ENCODE data around the gene GCSH.

GCSH gene

DNA sequence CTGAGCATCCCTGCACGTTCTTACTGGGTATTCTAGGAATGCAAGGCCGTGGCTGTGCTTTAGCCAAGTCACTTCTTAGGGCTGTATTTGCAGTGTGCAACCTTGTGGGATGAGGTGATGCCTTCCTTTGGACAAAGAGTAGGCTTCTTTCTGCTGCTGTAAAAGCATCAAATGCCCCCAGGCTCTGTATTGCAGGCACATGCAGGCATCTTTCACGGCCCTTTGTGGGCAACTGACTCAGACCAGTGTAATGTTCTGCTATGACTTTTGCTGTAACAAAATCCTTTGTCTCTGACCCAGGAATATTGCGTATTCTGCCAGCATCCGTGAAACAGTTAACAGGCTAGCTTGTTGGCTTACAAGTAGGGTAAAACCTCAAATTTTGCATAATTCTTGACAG is 30.9 kb upstream of the GCSH start:
- no peaks in the 10 kb centered on the region for H3K9me2 ChIP-seq (replicated peaks; ENCODE audit: insufficient read depth, low read length)
- H3K36me3 ChIP-seq (ENCODE audit: low read length): no peaks in the 10 kb centered on the region
- H3K9ac ChIP-seq (ENCODE audit: low read length): no peak overlapping the region
- H3K27ac ChIP-seq (ENCODE audit: low read depth, low read length): no peak overlapping the region
- H2AFZ ChIP-seq (ENCODE audit: low read depth, low read length, severe bottlenecking): no peak overlapping the region
- H3F3A ChIP-seq (ENCODE audit: insufficient read depth): no peaks in the 10 kb centered on the region
- no peak overlapping the region for H3K4me2 ChIP-seq (ENCODE audit: low read depth, low read length, poor library complexity, severe bottlenecking)
- H3K79me2 ChIP-seq (ENCODE audit: insufficient read depth, low read length): no peaks in the 10 kb centered on the region
- no peaks in the 10 kb centered on the region for H3K9me3 ChIP-seq (ENCODE audit: insufficient read depth, low read length)
- H4K20me1 ChIP-seq (ENCODE audit: low read depth, low read length): no peaks in the 10 kb centered on the region
- no peaks in the 10 kb centered on the region for H3K27me3 ChIP-seq (ENCODE audit: low read length)
- TF ChIP-seq EZH2phosphoT487 (conservative IDR thresholded peaks at IDR 0.05; ENCODE audit: low read length): no peak
- TF ChIP-seq, protein P1, sequence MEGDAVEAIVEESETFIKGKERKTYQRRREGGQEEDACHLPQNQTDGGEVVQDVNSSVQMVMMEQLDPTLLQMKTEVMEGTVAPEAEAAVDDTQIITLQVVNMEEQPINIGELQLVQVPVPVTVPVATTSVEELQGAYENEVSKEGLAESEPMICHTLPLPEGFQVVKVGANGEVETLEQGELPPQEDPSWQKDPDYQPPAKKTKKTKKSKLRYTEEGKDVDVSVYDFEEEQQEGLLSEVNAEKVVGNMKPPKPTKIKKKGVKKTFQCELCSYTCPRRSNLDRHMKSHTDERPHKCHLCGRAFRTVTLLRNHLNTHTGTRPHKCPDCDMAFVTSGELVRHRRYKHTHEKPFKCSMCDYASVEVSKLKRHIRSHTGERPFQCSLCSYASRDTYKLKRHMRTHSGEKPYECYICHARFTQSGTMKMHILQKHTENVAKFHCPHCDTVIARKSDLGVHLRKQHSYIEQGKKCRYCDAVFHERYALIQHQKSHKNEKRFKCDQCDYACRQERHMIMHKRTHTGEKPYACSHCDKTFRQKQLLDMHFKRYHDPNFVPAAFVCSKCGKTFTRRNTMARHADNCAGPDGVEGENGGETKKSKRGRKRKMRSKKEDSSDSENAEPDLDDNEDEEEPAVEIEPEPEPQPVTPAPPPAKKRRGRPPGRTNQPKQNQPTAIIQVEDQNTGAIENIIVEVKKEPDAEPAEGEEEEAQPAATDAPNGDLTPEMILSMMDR (IDR thresholded peaks at IDR 0.05; ENCODE audit: insufficient read depth, low read length, poor library complexity, severe bottlenecking): no peak
- H3K4me3 ChIP-seq (ENCODE audit: insufficient read depth, low read length, poor library complexity, severe bottlenecking): no peak overlapping the region

DNA sequence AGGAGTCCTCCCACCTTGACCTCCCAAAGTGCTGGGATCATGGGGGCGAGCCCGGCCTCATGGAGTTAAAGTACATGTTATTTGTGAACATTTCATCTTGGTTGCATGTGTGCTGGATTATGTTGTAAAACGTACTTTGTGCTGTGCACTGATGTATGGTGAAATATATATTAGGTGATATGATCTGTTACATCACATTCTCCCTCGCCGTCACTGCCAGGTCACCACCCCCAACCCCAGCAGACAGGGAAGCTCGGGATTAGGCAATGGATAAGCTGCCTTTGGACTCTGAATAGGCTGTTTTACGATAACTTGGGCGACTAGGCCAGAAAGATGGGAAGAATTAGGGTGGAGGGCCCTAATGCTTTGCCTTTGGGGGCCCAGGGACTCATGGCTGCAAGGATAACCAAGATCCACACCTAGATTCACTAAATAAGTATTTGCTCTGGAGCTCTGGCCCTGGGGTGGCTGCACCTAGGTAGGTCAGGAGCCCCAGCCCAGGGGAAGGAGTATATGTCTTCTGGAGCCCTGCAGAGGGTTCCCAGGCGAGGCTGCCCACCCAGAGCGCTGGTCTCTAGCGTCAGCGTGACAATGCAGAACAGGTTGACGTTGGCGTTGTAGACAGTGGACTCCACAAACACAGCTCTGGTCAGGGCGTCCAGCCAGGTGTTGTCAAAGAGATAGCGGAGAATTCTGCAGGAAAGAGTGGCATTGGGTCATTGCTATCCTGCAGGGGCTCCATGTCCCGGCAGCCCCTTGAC is 27.1 kb upstream of the GCSH start:
- H3F3A ChIP-seq (ENCODE audit: insufficient read depth): no peaks in the 10 kb centered on the region
- no peak overlapping the region for H3K27ac ChIP-seq (ENCODE audit: low read depth, low read length)
- no peaks in the 10 kb centered on the region for H3K36me3 ChIP-seq (ENCODE audit: low read length)
- H4K20me1 ChIP-seq (ENCODE audit: low read depth, low read length): no peaks in the 10 kb centered on the region
- no peak overlapping the region for H2AFZ ChIP-seq (ENCODE audit: low read depth, low read length, severe bottlenecking)
- no peaks in the 10 kb centered on the region for H3K27me3 ChIP-seq (ENCODE audit: low read length)
- H3K4me2 ChIP-seq (ENCODE audit: low read depth, low read length, poor library complexity, severe bottlenecking): no peak overlapping the region
- TF ChIP-seq, protein P1 (IDR thresholded peaks at IDR 0.05; ENCODE audit: insufficient read depth, low read length, poor library complexity, severe bottlenecking): no peak
- no peak for TF ChIP-seq EZH2phosphoT487 (conservative IDR thresholded peaks at IDR 0.05; ENCODE audit: low read length)
- H3K4me3 ChIP-seq (ENCODE audit: insufficient read depth, low read length, poor library complexity, severe bottlenecking): no peak overlapping the region
- no peak overlapping the region for H3K9ac ChIP-seq (ENCODE audit: low read length)
- H3K9me3 ChIP-seq (ENCODE audit: insufficient read depth, low read length): no peaks in the 10 kb centered on the region
- H3K79me2 ChIP-seq (ENCODE audit: insufficient read depth, low read length): no peaks in the 10 kb centered on the region
- H3K9me2 ChIP-seq (replicated peaks; ENCODE audit: insufficient read depth, low read length): no peaks in the 10 kb centered on the region

GRCh38 chr16:81121474-81121990 is 25.3 kb upstream of the GCSH start:
- Histone ChIP-seq H3K9ac (ENCODE audit: low read length) (no peak overlapping the region), H3K9me2 (replicated peaks; ENCODE audit: insufficient read depth, low read length) (no peaks in the 10 kb centered on the region), H3K27me3 (ENCODE audit: low read length) (no peaks in the 10 kb centered on the region), H4K20me1 (ENCODE audit: low read depth, low read length) (no peaks in the 10 kb centered on the region), H3K27ac (ENCODE audit: low read depth, low read length) (no peak overlapping the region), H3K4me3 (ENCODE audit: insufficient read depth, low read length, poor library complexity, severe bottlenecking) (no peak overlapping the region), H3F3A (ENCODE audit: insufficient read depth) (no peaks in the 10 kb centered on the region), H3K4me2 (ENCODE audit: low read depth, low read length, poor library complexity, severe bottlenecking) (no peak overlapping the region), H3K79me2 (ENCODE audit: insufficient read depth, low read length) (no peaks in the 10 kb centered on the region), H3K9me3 (ENCODE audit: insufficient read depth, low read length) (no peaks in the 10 kb centered on the region), H3K36me3 (ENCODE audit: low read length) (no peaks in the 10 kb centered on the region), H2AFZ (ENCODE audit: low read depth, low read length, severe bottlenecking) (no peak overlapping the region)
- TF ChIP-seq EZH2phosphoT487 (conservative IDR thresholded peaks at IDR 0.05; ENCODE audit: low read length): no peak
- TF ChIP-seq, protein P1 (IDR thresholded peaks at IDR 0.05; ENCODE audit: insufficient read depth, low read length, poor library complexity, severe bottlenecking): no peak

Data from SU-DHL-6 (cell line).